Activated naive CD8-positive, alpha-beta T cell treated with anti-CD3 and anti-CD28 coated beads, Interleukin-2, amount 50 U/mL, for 24 hours (primary cell): ENCODE measurements around the gene CPA5.
A peak's percentile ranks its signal among the peaks of the same experiment; 100 is the strongest.

Experiments used
- ATAC-seq: fragments of 150-1000 bp; cut with Tn5 transposase; one replicate; pipeline ENCODE4 v1.10.0; 2021
- DNase-seq: peaks from one replicate; pipeline ENCODE4 v3.0.0; 2021
- H3K27ac Mint-ChIP-seq: one replicate; pipeline ENCODE4 v1.8.0; 2021; ENCODE audit warnings: mild to moderate bottlenecking, mixed read lengths
- H3K27me3 Mint-ChIP-seq: one replicate; pipeline ENCODE4 v1.8.0; 2021; ENCODE audit warnings: mixed read lengths
- H3K36me3 Mint-ChIP-seq: one replicate; pipeline ENCODE4 v1.8.0; 2021; ENCODE audit warnings: low read depth, mixed read lengths
- H3K4me1 Mint-ChIP-seq: one replicate; pipeline ENCODE4 v1.8.0; 2021; ENCODE audit warnings: mixed read lengths
- H3K4me3 Mint-ChIP-seq: one replicate; pipeline ENCODE4 v1.8.0; 2021; ENCODE audit warnings: mild to moderate bottlenecking, moderate library complexity, mixed read lengths
- H3K9me3 Mint-ChIP-seq: one replicate; pipeline ENCODE4 v1.8.0; 2021; ENCODE audit warnings: mixed read lengths

CPA5 gene

DNA sequence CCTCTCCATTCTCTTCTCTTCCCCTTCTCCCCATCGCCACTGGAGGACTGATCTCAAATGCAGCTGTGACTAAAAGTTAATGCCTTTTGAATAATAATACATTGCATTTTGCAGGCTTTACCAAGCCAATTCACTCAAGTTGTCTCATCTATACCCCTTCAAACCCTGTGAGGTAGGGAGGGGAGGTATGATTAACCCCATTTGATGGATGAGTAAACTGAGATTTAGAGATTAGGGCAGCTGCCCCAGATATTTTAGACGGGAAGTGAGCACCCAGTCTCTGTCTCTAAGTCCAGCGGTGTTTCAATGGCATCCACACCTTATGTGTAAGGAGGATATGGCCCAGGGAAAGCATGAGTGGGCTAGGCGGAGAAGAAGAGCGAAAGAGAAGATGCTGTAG lies 1.1 kb downstream of the CPA5 start:
- no peaks in the 10 kb centered on the region for H3K36me3 Mint-ChIP-seq
- DNase-seq (no peak), ATAC-seq (no peak)
- H3K4me3 Mint-ChIP-seq: no peak overlapping the region
- no peak overlapping the region for H3K27ac Mint-ChIP-seq
- H3K4me1 Mint-ChIP-seq: peaks cover 7% of the 10 kb centered on the region
- no peaks in the 10 kb centered on the region for H3K9me3 Mint-ChIP-seq
- no peaks in the 10 kb centered on the region for H3K27me3 Mint-ChIP-seq

DNA sequence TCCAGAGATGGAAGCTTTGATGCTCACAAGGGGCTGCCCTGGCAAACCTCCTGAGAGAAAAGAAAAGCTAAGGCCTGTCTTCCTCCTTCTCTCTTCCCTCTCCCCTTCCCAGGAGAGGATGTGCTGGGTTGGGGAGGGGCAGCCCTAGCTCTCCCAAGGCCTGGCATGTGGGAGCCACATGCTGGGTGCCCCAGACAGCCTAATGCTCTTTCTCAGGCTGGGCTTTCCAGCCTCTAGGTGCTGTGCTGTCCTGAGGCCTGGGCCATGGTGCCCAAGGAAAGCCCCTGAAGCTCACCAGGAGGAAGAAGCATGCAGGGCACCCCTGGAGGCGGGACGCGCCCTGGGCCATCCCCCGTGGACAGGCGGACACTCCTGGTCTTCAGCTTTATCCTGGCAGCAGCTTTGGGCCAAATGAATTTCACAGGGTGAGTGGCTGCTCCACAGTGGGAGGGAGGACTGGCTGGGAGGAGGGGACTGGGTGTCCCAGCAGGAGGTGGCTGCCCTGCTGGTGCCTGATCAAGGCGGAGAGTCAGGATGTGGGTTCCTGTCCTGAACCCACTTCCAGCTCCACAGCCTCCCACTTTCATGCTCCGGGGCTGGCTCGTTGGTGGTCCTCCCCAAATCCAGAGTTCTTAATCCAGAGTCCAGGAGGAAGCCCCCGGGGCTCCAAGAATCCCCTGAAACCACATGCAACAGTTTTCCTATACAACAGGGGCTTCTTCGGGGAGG lies 1.7 kb downstream of the CPA5 start:
- ATAC-seq (no peak), DNase-seq (no peak)
- Mint-ChIP-seq H3K4me3 (no peak overlapping the region), H3K9me3 (no peaks in the 10 kb centered on the region), H3K36me3 (no peaks in the 10 kb centered on the region), H3K27me3 (no peaks in the 10 kb centered on the region), H3K4me1 (peaks cover 12% of the 10 kb centered on the region), H3K27ac (no peak overlapping the region)

DNA sequence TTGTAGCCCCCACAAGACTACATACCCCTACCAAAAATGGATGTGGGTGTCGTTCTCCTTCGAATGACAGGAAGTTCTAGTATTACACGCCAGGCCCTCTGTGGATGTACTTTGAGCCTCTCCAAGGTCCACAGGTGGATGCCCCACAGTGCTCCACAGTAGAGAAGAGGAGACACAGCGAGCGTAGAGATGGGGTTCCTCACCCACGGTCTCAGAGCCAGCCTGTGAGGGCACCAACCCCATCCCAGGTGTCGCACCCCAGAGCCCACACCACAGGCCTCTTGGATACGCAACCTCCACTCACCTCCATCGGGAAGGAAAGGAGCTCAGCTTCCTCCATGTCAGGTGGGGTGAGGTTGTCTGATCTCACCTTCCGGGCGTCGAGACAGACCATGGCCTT lies 2.3 kb downstream of the CPA5 start:
- H3K27me3 Mint-ChIP-seq: no peaks in the 10 kb centered on the region
- H3K4me3 Mint-ChIP-seq: no peak overlapping the region

DNA sequence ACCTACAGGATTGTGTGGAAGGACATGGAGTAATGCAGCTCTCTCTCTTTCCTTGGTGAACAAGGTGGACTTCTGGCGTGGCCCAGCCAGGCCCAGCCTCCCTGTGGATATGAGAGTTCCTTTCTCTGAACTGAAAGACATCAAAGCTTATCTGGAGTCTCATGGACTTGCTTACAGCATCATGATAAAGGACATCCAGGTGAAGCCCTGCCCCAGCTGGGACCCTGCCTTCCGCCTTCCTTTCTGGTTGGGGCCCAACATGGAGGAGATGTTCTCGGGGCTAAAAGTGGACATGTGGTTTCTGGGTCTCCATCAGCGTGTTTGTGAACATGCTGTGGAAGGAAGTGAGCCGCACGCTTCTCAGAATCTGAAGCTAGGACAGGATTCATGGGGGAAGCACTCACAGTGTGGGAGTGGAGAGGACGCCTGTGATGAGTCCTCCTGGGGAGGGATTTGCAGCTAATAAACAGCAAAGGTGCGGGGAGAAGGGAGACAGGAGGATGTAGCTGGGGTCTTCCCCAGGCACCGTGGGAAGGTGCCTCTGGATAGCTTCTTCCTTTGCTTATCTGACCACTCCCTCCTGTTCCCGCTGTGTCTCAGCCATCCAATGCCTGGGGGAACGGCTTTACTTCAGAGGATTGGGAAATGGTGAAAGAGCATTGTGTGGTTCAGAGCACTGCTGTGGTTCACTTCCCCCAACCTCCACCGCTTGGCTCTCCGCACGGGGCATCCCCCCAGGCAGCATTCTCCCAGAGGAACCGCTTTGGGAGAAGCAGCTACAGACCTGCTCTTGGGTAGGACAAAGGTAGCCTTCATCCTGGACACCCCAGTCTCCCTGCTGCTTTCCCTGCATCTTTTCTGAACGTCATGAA lies 5.5 kb downstream of the CPA5 start:
- no peak overlapping the region for H3K4me3 Mint-ChIP-seq
- peaks cover 2% of the 10 kb centered on the region for H3K27me3 Mint-ChIP-seq
- no peaks in the 10 kb centered on the region for H3K9me3 Mint-ChIP-seq
- peak overlapping the region; percentile 67 for H3K27ac Mint-ChIP-seq
- no peaks in the 10 kb centered on the region for H3K36me3 Mint-ChIP-seq
- DNase-seq (no peak), ATAC-seq (no peak)
- peaks cover 24% of the 10 kb centered on the region for H3K4me1 Mint-ChIP-seq

More for the DNA sequence above, 2.3 kb downstream of the CPA5 start:
- ATAC-seq (no peak), DNase-seq (no peak)
- Mint-ChIP-seq H3K36me3 (no peaks in the 10 kb centered on the region), H3K27ac (no peak overlapping the region), H3K9me3 (no peaks in the 10 kb centered on the region), H3K4me1 (peaks cover 18% of the 10 kb centered on the region)

DNA sequence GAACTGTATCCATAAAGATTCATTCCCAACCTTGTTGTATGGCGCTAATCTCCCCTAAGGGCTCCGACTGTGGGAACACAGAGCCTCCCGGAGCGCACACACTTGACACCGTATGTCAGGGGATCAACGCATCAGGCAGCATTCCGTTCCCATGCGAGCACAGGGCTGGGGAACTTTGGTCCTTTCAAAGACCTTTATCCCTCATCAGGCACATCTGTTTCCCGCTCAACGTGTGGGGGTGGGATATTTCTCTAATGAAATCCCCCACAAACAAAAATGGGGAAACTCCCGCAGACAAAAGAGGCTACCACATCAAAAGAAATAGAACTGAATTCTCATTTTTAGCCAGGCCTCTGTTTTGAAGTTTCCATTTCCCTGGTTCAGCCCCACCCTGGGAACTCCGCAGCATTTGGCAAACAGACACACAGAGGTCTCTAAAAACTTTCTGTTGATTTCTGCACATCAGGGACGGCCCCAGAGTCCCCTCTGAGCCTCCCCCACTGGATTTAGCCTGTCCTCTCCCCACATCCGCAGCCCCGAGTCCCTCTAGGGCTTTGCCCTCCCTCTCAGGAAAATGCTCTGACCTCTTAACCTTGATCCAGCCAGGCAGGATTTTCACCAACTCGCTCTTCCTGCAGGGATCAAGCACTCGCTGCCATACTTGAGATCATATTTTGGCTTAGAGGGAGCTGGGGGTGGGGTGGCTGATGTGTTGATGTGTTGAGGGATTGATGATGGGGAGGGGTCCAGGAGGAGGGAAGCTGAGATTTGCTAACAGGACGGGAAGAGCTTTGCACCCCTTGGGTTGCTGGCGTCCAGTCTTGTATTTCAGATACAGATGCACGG lies 6.6 kb downstream of the CPA5 start:
- Mint-ChIP-seq H3K27me3 (peaks cover 2% of the 10 kb centered on the region), H3K4me1 (peaks cover 24% of the 10 kb centered on the region), H3K27ac (no peak overlapping the region), H3K4me3 (no peak overlapping the region), H3K36me3 (no peaks in the 10 kb centered on the region), H3K9me3 (no peaks in the 10 kb centered on the region)
- DNase-seq (peak; percentile 16), ATAC-seq (peak; percentile 44)

DNA sequence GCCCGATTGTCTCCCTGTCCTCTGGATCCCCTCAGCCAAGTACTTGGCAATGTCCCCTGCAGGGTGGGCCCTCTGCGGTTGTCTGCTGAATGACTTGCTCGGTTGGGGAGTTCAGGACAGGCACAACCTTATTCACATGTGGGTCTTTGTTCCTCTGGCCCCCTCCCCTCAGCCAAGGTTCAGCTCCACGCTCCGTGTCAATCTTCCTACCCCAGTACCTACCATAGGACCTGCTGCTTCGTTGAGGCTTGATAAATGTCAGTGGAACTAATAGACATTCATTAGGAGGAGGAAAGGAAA lies 7.1 kb downstream of the CPA5 start:
- no peak overlapping the region for H3K4me3 Mint-ChIP-seq
- no peak overlapping the region for H3K27ac Mint-ChIP-seq
- no peaks in the 10 kb centered on the region for H3K9me3 Mint-ChIP-seq
- H3K4me1 Mint-ChIP-seq: peaks cover 24% of the 10 kb centered on the region
- DNase-seq (no peak), ATAC-seq (no peak)
- peaks cover 2% of the 10 kb centered on the region for H3K27me3 Mint-ChIP-seq
- H3K36me3 Mint-ChIP-seq: no peaks in the 10 kb centered on the region

DNA sequence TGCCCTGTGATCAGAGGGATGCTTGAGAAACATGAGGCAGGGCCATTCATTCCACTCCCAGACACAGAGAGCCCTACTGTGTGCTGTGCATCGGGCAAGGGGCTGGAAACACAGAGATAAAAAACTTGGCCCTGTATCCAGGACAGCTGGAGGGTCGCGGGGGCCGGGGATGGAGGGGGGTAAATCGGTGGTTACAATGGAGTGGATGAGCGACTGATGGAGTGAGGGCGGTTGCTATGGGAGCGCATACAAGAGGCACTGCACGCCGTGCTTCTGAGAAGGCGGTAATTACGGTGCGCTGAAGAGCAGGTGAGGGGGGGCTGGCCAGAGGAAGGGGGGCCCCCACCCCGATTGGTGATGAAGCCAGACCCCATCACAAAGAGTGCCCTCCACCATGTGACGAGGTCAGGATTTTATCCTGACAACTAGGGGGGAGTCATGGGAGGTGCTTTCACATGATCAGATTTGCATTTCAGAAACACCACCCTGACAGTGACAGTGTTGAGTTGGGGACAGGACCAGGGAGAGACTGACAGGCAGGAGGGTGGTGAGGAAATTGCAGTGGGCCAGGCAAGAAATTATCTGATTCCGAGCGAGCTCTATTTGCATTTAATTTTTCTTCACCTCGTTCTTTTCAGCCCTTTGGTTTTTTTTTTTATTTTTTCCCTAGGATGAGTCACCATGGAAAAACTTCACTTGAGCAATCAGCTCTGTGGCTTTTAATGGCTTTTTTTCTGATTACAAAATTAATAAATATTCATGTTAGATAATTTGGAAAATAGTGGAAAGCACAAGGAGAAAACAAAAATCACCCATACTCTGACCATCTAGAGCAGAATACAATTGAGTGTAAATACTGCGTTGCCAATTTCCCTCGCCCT lies 7.8 kb downstream of the CPA5 start:
- Mint-ChIP-seq H3K27ac (no peak overlapping the region), H3K4me3 (no peak overlapping the region), H3K9me3 (no peaks in the 10 kb centered on the region), H3K27me3 (peaks cover 2% of the 10 kb centered on the region), H3K36me3 (no peaks in the 10 kb centered on the region), H3K4me1 (peaks cover 24% of the 10 kb centered on the region)
- DNase-seq (no peak), ATAC-seq (no peak)

DNA sequence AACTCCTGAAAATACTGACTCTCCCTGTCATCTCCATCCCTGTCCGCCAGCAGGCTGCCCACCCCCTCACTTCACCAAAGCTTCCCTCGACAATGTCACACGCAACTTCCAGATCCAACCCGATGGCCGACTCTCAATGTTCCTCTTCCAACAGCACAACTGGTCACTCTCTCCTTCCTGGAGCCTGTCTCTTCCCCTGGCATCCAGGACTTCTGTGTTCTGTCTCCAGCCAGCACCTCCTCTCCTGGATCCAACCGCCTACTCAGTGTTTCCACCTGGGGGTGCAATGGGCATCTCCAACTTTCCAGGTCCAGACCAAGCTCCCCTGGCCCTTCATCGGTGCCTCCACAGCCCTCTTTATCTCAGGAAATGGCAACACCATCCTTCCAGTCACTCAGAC lies 8.6 kb downstream of the CPA5 start:
- DNase-seq: no peak
- Mint-ChIP-seq H3K36me3 (no peaks in the 10 kb centered on the region), H3K27me3 (peaks cover 2% of the 10 kb centered on the region), H3K4me1 (peaks cover 24% of the 10 kb centered on the region), H3K9me3 (no peaks in the 10 kb centered on the region), H3K4me3 (no peak overlapping the region), H3K27ac (no peak overlapping the region)
- no peak for ATAC-seq

DNA sequence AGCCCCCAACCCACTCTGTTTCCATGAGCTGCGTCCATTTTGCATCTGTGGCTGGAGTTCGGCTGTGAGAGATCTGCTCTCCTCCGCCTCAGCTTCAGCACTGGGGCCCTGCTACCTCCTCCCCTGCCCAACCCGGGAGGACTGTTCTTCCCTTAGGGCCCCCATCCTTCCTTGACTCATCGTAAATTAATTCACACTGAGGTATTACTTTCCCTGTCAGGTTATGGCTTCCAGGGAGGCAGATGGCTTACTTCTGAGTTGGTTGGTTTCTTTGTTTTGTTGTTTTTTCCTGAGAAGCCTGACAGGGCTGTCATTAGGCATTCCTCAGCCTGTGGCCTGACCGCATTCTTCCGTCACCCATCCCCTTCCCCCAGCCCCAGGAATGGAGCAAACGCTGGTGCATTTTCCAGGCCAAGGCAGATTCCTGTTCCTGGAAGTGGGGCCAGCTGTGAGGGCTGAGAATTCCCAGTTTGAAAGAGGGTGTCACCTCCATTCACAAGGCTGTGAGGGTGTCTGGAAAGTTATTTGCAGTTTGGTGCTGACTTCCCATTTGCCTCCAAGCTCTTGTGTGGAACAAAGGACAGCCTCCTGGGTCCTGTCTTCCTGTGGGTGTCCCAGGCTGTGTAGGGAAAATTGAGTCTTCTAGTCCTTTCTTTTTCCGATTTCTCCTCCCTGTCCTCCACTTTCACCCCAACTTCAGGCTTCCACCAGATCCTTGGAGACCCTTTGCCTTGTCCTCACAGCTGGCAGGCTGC lies 11.7 kb downstream of the CPA5 start:
- Mint-ChIP-seq H3K36me3 (no peaks in the 10 kb centered on the region), H3K27me3 (peaks cover 2% of the 10 kb centered on the region), H3K4me1 (peaks cover 13% of the 10 kb centered on the region), H3K4me3 (no peak overlapping the region), H3K9me3 (peaks cover 19% of the 10 kb centered on the region), H3K27ac (no peak overlapping the region)
- DNase-seq (no peak), ATAC-seq (no peak)

DNA sequence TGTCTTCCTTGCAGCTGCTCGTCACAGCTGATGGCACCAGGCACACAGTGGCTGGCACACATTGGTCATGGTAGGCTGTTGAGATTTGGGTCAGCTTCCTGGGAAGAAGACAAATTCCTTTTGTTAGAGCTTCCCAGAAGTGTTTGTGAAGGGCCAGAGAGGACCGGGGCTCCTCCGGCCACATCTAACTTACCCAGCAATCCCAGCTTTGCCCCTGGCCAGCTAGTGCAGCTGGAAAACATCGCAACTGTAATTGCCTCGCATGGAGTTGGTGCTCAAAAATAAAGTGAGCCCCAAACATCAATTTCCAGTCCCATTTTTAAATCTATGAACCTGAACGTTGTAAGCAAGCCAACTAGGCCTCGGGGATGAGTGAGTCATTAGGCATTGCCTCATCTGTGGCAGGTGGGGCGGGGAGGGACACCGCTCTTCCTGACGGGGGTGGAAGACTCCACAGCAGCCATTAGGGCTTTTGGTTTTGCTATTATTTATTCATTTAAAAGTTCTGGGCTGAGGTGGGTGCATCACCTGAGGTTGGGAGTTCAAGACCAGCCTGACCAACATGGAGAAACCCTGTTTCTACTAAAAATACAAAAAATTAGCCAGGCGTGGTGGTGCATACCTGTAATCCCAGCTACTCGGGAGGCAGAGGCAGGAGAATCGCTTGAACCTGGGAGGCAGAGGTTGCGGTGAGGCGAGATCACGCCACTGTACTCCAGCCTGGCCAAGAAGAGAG lies 12.4 kb downstream of the CPA5 start:
- H3K27ac Mint-ChIP-seq: no peak overlapping the region
- H3K9me3 Mint-ChIP-seq: peaks cover 19% of the 10 kb centered on the region
- H3K27me3 Mint-ChIP-seq: peaks cover 2% of the 10 kb centered on the region
- H3K4me3 Mint-ChIP-seq: no peak overlapping the region
- no peaks in the 10 kb centered on the region for H3K36me3 Mint-ChIP-seq
- ATAC-seq (no peak), DNase-seq (no peak)
- peaks cover 5% of the 10 kb centered on the region for H3K4me1 Mint-ChIP-seq

DNA sequence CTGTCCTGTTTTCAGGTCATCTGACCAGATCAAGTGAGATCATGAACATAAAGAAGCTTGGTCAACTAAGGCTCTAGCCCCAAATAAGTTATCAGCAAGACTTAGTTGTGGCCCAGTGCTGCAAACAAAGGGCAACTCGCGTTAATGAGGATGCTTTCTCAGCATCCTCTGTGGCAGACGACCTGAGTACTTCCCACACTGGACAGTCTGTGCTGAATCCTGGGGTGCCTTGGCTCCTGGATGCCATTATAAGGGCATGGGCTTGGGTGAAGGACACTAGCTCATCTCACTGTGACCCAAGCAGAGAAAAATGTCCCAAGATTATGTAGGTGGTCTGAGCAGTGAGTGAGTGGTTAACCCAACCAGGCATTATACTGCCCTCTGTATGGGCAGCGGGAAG lies 13.9 kb downstream of the CPA5 start:
- H3K4me3 Mint-ChIP-seq: no peak overlapping the region
- peaks cover 19% of the 10 kb centered on the region for H3K9me3 Mint-ChIP-seq
- H3K4me1 Mint-ChIP-seq: peaks cover 2% of the 10 kb centered on the region
- H3K36me3 Mint-ChIP-seq: no peaks in the 10 kb centered on the region
- peaks cover 2% of the 10 kb centered on the region for H3K27me3 Mint-ChIP-seq
- no peak for ATAC-seq
- H3K27ac Mint-ChIP-seq: no peak overlapping the region
- DNase-seq: no peak

DNA sequence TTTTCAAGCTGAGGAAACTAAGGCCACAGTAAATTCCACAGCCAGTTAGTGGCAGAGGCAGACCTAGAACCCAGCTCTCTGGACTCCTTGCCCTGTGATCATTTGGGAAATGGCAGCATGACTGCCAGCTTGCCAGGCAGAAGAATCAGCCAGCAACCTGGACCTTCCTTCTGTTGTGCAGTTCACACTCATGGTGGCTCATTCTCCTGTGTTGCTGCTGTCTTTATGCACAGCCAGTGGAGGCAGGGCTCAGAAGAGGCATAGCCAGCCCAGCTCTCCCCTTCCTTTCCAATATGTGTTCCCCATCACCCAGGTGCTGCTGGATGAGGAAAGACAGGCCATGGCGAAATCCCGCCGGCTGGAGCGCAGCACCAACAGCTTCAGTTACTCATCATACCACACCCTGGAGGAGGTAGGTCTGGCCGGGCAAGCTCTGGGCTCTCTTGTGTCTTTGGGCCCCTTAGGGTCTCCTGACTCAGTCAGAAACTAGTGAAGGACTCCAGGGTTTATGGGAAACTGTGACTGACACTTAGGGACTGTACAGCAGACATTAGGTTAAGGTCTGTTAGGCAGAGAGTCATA lies 14.8 kb downstream of the CPA5 start:
- Mint-ChIP-seq H3K27me3 (no peaks in the 10 kb centered on the region), H3K27ac (no peak overlapping the region), H3K36me3 (no peaks in the 10 kb centered on the region), H3K4me1 (peaks cover 5% of the 10 kb centered on the region), H3K4me3 (no peak overlapping the region), H3K9me3 (peaks cover 19% of the 10 kb centered on the region)
- no peak for ATAC-seq
- no peak for DNase-seq

DNA sequence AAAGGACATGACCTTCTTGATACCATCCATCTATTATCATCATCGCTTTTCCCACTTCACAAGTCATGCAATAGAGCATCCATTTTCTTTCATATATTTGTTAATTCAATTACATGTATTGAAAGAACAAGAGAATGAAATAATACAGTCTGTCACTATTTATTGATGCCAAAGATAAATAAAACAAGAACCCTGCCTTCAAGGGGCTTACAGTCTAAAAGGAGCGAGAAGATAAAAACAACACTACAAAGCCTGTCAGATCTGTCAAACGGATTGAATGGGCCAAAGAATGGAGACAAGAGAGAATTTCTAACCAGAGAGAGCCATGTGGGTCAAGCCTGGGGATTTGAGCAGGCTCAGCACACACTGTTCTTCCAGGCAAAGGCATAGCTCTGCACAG lies 15.9 kb downstream of the CPA5 start:
- no peak overlapping the region for H3K27ac Mint-ChIP-seq
- DNase-seq (no peak), ATAC-seq (no peak)
- peaks cover 5% of the 10 kb centered on the region for H3K4me1 Mint-ChIP-seq
- no peaks in the 10 kb centered on the region for H3K36me3 Mint-ChIP-seq
- no peaks in the 10 kb centered on the region for H3K27me3 Mint-ChIP-seq
- no peak overlapping the region for H3K4me3 Mint-ChIP-seq
- peaks cover 19% of the 10 kb centered on the region for H3K9me3 Mint-ChIP-seq
